NCI-H82 treated with DMSO at 0.1 percent for 48 hours (cell line): ENCODE data around the gene PLAC8L1.

ENCODE experiments used
- DNase-seq: peaks from one replicate; lab custom pipeline; 2025; ENCODE audit not compliant: unreplicated experiment; lab: John Stamatoyannopoulos, UW

PLAC8L1 gene

DNA sequence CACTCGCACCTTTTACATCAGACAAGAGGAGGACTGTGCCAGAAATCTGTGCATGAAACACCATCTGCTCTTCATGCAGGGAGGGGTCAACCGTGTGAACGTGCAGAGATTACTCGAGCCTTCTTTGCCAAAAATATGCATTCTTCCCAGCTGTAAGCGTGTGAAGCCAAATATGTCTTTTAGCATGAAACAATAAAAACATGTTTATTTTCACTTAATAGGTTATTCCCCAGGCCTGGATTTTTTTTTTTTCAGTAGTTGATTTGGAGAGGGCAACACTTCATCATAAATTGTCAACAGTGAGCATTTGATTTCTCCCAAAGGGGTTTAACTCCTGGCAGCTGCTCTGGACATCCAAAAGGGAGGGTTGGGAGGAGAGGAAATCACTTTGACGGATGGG, 23.8 kb downstream of the PLAC8L1 start:
- no peak for DNase-seq

DNA sequence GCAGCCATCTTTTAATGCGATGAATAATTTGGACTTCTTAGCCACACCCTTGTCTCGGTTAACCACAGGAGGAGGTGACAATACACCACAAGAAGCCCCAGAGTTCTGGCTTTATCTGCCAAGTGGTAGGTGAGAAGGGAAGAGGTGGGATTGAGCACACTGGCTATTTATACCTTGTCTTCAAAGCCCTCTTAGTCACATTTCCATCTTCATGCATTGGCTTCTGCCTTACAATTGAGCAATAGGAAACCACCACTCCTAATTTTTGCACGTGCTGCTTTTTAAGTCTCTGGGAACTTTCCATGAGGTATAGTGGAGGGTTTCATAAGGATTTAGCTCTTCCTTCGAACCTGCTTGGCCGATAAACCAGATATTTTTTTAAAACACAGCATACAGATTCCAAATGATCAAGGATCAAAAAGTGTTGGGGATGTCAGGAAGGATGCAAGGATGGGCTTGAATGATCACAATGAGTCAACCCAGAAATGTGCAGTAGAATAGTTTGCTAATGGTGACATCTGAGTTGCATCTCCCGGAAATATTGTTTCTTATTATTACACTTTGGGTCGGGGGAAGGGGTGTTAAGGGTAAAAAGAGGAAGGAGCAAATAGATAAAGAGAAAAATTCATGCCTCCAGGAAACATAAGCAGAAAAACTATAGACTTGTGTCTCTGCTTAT, 25.5 kb downstream of the PLAC8L1 start:
- DNase-seq: no peak

- DNase-seq: no peak
These were observed 26.8 kb downstream of the PLAC8L1 start for GRCh38 chr5:146078566-146078965.

DNA sequence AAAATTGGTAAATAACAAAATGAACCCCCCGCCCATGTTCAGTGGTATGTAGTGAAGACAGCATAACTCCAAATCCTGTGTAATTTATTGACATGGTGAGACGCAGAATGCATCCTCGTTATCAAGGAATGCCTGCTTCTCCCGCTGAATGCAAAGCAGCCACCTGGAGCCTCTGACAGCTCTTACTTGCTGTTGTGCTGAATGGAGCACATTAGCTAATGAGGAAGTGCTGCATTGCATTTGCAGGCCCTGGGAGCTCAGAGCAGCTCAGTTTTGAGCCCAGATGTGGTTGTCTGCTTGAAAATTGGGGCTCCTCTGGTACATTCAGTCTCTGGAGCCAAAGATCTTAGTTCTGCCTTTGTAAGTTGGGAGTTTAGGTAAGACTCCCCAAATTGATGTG, 28.9 kb downstream of the PLAC8L1 start:
- DNase-seq: no peak

DNA sequence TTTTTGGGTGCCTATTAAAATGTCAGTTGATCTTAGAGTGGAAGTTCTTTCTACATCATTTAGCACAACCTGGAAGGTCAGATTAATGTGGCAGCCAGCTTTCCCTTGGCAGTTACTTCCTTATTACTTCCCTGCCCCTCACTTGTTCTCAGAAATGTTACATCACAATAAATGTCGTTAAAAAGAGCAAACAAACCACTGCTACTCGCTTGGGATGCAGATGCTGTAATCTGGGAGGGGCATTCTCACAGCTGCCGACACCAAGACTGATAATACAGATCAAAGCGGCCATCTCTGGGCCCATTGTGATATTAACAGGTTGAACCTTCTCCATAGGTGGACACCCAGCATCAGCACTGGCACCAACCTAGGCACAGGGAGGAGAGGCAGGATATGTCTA, 29.3 kb downstream of the PLAC8L1 start:
- no peak for DNase-seq

DNA sequence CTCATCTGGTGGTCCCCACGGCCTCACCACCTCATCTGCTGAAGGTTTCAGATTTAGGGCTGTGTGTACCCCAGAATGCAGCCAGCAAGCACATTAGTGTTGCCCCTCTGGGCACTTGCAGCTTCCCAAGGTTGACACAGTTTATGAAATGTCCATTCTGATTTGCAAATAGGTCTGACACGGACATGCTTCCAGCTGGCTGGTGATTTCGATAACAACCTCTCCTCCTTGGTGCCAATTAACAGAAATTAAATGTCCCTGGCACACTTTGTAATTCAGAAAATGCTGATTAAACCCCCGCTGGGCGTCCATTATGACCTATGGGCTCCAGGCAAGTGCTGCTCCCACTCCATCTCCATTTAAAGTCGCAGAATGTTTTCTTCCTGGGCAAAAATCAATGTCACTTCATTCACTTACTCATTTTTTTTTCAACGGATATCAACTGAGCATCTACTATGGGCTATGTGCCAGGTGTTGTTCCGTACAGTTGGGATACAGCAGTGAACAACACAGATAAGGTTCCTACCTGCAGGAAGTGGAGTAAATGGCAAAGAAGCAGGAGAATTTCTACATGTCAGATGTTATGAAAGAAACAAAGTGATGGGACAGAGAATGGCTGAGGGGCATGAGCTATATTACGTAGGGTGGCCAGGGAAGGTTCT, 32.0 kb downstream of the PLAC8L1 start:
- no peak for DNase-seq

- DNase-seq: no peak
These were observed 32.8 kb downstream of the PLAC8L1 start for GRCh38 chr5:146072595-146072994.

- DNase-seq: no peak
These were observed 34.2 kb downstream of the PLAC8L1 start for GRCh38 chr5:146071171-146071570.

- DNase-seq: no peak
These were observed 34.6 kb downstream of the PLAC8L1 start for GRCh38 chr5:146070746-146071145.

- DNase-seq: no peak
These were observed 35.6 kb downstream of the PLAC8L1 start for GRCh38 chr5:146069780-146070099.

GRCh38 chr5:146068977-146069779, 36.2 kb downstream of the PLAC8L1 start:
- no peak for DNase-seq

DNA sequence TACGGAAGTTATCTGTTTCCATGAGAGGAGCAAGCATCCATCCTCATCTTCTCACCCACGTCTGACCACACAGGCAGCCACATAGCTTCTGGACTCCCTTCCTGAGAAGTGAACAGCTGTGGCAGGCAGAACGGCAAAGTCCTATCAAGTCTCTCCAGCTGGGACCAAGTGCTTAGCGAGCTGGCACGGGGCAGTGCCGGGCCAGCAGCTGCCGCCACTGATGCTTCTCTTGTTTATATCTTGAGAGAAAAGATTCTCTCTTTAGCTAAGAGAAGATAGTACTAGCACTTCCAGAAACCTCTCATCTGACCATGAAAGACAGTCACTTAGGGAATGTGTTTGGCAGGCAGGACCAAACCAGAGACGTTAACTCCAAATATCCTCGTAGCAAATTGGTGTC, 37.2 kb downstream of the PLAC8L1 start:
- DNase-seq: no peak

GRCh38 chr5:146066968-146067367, 38.4 kb downstream of the PLAC8L1 start:
- no peak for DNase-seq

DNA sequence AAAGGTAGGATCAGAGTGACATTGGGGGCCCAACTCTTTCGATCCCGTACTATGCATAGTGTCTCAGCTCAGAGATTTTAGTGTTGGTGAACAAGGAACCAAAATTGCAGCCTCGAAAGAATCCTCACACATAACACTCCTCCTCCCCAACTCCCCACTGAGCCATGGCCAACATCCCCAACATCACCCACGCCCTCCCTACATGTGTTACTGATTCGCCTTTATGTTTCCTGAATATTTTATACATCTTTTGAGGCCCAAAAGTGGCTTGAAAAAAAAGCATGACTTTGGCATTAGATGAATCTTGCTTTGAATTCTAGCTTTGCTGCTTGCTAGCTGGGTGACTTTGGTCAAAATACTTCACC, 45.2 kb downstream of the PLAC8L1 start:
- DNase-seq: no peak

- no peak for DNase-seq
These were observed 45.7 kb downstream of the PLAC8L1 start for GRCh38 chr5:146059460-146060220.

- no peak for DNase-seq
These were observed 49.9 kb downstream of the PLAC8L1 start for GRCh38 chr5:146055432-146055831.

- no peak for DNase-seq
These were observed 52.6 kb downstream of the PLAC8L1 start for GRCh38 chr5:146052780-146053179.

- DNase-seq: no peak
These were observed 53.7 kb downstream of the PLAC8L1 start for GRCh38 chr5:146051678-146052077.

DNA sequence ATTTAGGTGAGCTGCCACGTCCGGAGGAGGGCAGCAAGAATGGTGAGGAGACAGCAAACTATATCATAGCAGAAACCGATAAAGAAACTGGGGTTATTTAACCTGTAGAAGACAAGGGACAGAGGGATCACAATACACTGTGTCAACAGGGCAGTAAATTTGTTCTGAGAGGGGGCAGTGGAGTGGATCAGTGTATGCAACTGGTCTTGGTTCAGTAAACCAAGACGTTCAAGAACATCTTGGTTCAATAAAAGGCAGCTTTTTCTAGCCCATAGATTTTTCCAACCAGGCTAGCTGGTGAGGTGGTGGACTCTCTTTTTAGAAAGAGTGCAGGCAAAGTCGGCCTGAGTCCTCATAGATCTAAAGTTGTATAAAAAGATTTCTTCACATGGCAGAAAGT, 55.3 kb downstream of the PLAC8L1 start:
- DNase-seq: no peak

DNA sequence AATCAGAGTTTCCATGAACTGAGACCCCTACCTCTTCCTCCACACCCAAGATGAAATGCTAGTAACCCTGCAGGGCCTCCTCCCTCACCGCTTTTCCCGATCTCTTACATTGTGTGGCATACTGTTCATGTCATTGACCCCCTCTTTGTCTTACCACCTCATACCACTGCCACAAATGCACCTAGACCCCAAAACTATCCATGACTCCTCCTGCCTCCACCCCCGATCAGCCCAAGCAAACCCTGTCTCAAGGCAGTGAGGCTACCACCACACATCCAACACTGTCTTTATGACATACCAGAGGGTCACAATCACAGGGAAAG, 55.7 kb downstream of the PLAC8L1 start:
- no peak for DNase-seq

GRCh38 chr5:146048994-146049703, 56.2 kb downstream of the PLAC8L1 start:
- peak; percentile 43 for DNase-seq
